Fibroblast of the aortic adventitia (primary cell): ENCODE measurements around the gene FHOD1. TPM values are rescaled to one million over a fixed set of nuclear protein-coding genes. Genes with fewer than 3 reads are reported as not detected.

Experiments used
- DNase-seq: peaks from one replicate; pipeline ENCODE4 v3.0.0-alpha.2; 2010; ENCODE audit warnings: low read depth
- H3K4me3 ChIP-seq: 2 replicates; pipeline ENCODE4 v1.5.1; 2011; ENCODE audit warnings: low read depth, mild to moderate bottlenecking, control low read depth, low read length, moderate library complexity
- CTCF ChIP-seq: IDR thresholded peaks from 2 replicates; pipeline ENCODE4 v1.5.1; 2011; ENCODE audit warnings: mild to moderate bottlenecking, low read length, control low read depth, inconsistent platforms; ENCODE audit not compliant: insufficient read depth
- total RNA-seq: library from RNA; depleted of rRNA; stranded (reverse); fragments of >200 nt; gene quantifications from 2 replicates; pipeline ENCODE4 v1.2.3, GENCODE V29; 2012; ENCODE audit warnings: low replicate concordance

The FHOD1 gene
- total RNA-seq, 1 donor, result 14.1 TPM

- no peak for DNase-seq
- no peak for TF ChIP-seq CTCF
- no peak overlapping the region for H3K4me3 ChIP-seq
Observed at GRCh38 chr16:67206838-67207248, 40.4 kb downstream of the FHOD1 start.

- DNase-seq, result no peak
- H3K4me3 ChIP-seq, result no peak overlapping the region
- TF ChIP-seq CTCF, result no peak
Observed at GRCh38 chr16:67206129-67206837, 41.0 kb downstream of the FHOD1 start.

- no peak overlapping the region for H3K4me3 ChIP-seq
- no peak for DNase-seq
- no peak for TF ChIP-seq CTCF
Observed at GRCh38 chr16:67204076-67204475, 43.2 kb downstream of the FHOD1 start.

- DNase-seq, result no peak
- no peak overlapping the region for H3K4me3 ChIP-seq
- no peak for TF ChIP-seq CTCF
Observed at GRCh38 chr16:67202956-67203493, 44.3 kb downstream of the FHOD1 start.

GRCh38 chr16:67202426-67202825 is 44.9 kb downstream of the FHOD1 start:
- TF ChIP-seq CTCF, result no peak
- no peak overlapping the region for H3K4me3 ChIP-seq
- no peak for DNase-seq

GRCh38 chr16:67201411-67202345 is 45.6 kb downstream of the FHOD1 start:
- DNase-seq, result no peak
- TF ChIP-seq CTCF, result no peak
- no peak overlapping the region for H3K4me3 ChIP-seq
